Measurements from ENCODE around the gene SARS1.
A peak's percentile ranks its signal among the peaks of the same experiment; 100 is the strongest.
"Not testable (repeated sequence)": the region's sequence is repeated elsewhere in the genome, so short reads cannot be mapped to it uniquely, and the experiment has no call there.

The SARS1 gene, protein sequence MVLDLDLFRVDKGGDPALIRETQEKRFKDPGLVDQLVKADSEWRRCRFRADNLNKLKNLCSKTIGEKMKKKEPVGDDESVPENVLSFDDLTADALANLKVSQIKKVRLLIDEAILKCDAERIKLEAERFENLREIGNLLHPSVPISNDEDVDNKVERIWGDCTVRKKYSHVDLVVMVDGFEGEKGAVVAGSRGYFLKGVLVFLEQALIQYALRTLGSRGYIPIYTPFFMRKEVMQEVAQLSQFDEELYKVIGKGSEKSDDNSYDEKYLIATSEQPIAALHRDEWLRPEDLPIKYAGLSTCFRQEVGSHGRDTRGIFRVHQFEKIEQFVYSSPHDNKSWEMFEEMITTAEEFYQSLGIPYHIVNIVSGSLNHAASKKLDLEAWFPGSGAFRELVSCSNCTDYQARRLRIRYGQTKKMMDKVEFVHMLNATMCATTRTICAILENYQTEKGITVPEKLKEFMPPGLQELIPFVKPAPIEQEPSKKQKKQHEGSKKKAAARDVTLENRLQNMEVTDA

DNA sequence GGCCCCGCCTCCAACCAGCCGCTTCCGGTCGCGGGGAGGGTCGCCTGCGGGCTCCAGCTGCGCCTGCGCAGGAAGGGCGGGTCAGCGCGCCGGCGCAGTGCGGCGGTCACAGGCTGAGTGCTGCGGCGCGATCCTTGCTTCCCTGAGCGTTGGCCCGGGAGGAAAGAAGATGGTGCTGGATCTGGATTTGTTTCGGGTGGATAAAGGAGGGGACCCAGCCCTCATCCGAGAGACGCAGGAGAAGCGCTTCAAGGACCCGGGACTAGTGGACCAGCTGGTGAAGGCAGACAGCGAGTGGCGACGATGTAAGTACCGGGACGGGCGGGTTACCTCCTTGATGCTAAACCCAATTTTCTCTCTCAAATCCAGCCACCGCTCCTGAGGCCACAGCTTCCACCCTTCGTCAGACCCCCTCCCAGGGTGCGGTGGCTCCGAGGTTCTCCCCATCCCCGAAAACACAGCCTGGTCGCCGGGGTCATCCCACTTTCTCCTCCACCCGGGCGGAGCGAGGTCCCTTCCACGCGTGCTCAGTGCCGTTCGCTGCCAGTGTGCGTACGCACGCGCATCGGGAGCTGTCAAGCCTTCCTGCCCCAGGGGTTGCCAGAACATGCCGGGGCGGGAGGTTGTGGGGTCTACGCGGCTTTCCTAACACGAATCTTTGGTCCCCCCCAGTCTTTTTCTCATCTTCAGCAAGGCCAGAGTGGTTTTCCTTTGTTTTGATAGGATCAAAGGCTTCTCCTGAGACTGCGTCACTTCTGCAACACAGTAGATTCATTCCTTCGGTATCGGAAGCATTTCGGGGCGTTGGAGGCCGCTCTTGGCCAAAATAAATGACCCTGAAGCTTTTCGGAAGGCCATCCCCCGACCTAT is at the start of gene SARS1:
TSS of gene SARS1 (plus strand) at position 95 of the 870 bp plus-strand sequence. CDS start at position 170, 75 bp downstream.
- DNase-seq, result peak; percentile 81 to 97 (median 88)

DNA sequence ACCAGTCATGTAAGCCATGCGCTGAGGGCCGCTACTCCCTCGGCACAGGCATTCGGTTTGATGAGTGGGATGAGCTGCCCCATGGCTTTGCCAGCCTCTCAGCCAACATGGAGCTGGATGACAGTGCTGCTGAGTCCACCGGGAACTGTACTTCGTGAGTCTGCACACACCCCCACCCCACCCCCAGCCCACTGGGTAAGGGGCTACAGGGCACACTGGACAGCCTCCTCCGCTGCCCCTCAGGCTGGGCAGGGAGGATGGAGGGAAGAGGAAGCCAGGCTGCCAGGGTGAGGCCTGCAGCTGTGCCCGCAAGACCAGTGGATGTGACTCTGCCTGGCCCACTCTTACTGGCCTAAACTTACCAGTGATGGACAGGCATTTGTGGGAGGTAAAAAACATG is 49.2 kb upstream of the SARS1 start:
- no peak for DNase-seq

DNA sequence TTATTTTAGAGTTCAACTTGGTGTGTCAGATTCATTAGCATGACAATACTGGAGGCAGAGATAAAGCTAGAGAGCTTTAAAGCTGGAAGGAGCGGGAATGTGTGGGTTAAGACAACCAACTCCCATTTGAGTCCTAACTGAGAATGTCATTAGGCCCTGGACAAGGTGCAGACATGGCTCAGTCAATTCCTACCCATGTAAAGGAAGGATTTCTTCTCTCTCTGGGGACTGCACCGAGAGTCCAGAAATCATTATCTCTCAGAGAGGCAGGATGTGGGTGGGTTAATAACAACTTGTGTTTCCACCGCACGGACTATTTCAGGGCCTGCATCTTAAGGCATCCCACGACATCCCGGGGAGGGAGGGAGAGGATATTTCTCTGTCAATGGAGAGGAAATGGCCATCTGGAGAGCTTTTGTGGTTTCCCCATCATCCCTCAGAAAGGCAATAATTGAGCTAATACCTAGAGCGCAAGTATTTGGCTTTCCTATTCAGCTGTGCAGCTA is 46.7 kb upstream of the SARS1 start:
- no peak for DNase-seq

- no peak for DNase-seq
Measured at GRCh38 chr1:109170035-109170764, 43.5 kb upstream of the SARS1 start.

GRCh38 chr1:109171646-109172045 is 42.1 kb upstream of the SARS1 start:
- DNase-seq, result no peak

DNA sequence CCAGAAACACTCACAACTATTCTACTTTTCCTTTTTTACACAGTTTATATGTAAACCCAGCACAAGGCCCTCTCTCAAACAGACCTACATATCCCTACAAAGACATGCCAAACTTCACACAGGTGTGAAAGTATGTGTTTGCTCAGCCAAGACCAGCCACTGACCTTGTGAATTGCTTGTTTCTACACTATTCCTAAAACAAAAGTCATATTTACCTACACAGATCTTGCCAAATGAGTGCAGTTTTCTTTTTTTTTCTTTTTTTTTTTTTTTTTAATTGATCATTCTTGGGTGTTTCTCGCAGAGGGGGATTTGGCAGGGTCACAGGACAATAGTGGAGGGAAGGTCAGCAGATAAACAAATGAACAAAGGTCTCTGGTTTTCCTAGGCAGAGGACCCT is 37.4 kb upstream of the SARS1 start:
- not testable (repeated sequence) for DNase-seq

DNA sequence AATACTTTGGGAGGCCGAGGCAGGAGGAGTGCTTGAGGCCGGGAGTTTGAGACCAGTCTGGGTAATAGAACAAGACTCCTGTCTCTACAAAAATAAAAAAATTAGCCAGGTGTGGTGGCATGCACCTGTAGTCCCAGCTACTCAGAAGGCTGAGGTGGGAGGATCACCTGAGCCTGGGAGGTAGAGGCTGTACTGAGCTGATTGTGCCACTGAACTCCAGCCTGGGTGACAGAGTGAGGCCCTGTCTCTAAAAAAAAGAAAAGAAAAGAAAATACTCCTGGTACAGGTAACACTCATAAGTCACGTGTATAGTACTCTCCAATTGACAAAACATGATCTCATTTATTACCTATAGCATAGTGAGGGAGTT is 33.0 kb upstream of the SARS1 start:
- not testable (repeated sequence) for DNase-seq

DNA sequence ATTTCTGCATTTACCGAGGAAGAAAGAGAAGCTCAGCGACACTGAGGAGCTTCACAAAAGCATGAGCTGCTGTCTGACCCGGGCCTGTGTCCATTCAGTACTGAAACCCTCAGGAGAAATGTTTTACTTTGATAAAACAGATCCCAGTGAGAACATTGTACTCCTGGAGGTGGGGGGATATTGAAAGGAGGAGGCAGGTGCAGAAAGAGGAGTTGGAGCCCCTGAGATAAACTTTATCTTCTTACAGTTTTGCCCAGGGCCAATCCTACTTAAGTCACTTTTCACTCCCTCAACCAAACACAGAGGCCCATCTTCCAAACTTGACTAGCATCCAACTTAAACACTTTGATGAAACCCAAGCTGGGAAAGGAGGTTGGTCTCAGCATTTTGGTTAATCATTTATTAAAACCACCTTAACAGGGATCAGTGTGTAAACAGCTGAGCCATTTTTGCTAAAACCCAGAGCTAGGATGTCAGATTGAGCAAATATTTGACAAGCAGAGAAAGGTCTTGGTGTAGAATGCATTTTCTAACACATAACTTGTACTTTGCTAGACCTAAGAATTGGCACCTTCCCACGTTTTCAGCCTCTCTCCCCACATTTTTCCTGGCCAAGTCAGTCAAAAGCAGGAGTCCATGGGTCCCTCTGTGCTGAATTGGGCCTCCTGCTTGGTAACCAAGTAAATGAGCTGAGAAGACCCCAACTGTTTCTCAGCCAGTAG is 32.5 kb upstream of the SARS1 start:
- DNase-seq, result no peak

- no peak for DNase-seq
Measured at GRCh38 chr1:109181807-109182163, 31.9 kb upstream of the SARS1 start.

GRCh38 chr1:109183058-109183738 is 30.5 kb upstream of the SARS1 start:
- no peak for DNase-seq

DNA sequence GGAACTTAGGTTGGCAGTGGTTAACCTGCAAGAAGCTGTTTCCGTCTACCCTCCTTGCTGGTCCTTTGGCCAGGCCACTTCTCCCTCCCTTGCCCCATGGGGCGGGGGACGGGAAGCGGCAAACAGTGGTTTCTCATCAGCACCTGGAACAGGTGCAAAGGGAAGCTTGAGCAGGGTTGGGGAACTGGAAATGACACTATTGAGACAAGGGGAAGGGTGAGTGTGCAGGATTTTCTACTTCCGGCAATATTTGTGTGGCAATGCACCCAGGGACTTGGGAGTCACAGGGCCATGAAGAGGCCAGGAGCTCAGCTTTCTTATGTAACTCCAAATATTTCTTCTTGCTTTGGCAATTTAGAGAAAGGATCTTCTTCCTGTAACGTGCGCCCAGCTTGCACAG is 29.0 kb upstream of the SARS1 start:
- DNase-seq, result no peak

- no peak for DNase-seq
Measured at GRCh38 chr1:109185357-109185756, 28.4 kb upstream of the SARS1 start.

- DNase-seq, result no peak
Measured at GRCh38 chr1:109185990-109186732, 27.6 kb upstream of the SARS1 start.

DNA sequence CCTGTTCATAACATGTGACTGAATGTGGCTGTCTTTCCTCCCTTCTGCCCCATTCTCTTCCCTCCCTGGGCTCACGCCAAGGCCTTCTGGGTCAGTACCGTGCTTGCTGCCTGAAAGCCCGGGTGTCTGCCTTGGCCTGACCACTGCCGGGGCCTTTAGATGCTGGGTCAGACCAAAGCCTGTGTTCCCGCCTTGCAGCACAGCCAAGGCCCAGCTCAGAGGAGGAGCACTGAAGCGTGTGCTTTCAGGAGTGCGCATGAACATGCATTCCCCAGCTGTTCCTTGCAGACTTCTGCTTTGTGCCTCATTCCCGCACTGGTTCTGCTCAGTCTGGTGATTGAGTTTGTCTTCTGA is 27.0 kb upstream of the SARS1 start:
- DNase-seq, result no peak

DNA sequence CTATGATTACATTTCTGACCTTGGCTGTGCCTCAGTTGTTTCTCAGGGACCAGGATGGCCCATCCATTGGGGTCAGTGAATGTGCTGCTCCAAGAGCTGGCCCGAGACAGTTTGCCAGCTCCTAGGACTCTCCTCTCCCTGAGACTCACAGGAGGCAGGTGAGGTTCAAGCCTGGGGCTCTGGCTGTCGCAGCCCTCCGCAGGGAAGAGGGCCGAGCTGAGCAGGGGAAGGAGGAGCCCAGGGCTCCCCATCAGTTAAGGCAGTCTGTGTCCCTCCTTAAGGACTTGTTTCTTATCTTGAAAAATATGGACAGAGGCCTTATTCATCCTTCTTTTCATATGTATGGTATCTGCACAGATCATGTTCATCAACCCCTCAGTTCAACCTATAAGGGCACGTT is 26.6 kb upstream of the SARS1 start:
- no peak for DNase-seq

- DNase-seq, result no peak
Measured at GRCh38 chr1:109188200-109188599, 25.5 kb upstream of the SARS1 start.

DNA sequence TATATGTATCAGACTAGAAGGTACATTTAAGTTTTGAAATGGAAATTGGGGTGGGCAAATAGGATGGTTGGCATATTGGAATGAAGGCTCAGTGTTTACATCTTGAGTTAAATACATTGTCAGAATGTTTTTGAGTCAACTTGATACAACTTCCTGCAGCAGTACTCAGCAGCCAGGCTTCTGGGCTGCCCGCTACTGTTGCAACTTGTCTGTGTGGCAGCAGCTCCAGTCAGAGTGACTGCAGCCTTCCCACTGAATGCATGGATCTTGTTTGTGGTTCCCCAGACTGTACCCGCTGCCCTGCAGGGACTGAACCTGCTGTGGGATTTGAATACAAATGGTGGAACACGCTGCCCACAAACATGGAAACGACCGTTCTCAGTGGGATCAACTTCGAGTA is 24.9 kb upstream of the SARS1 start:
- DNase-seq, result no peak

DNA sequence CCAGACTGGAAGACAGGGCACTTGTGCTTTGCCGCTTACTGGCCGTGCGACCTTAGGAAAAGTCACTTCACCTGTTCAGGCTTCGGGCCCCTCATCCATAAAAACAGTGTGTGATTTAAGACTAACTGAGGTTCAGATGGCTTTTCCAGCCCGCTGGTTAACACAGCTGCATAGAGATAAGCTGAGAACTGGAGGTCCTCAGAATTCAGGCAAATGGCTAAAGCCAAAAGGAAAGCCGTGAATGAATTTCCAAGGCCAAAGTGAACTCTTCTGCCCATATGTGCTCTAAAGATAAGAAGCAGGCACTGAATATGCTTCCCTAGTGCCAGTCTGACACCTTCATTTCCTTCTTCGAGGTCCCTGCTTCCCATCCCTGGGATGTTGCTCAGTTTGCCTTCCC is 23.5 kb upstream of the SARS1 start:
- no peak for DNase-seq

GRCh38 chr1:109191377-109191776 is 22.3 kb upstream of the SARS1 start:
- DNase-seq, result no peak

GRCh38 chr1:109191891-109192290 is 21.8 kb upstream of the SARS1 start:
- DNase-seq, result no peak

- DNase-seq, result no peak
Measured at GRCh38 chr1:109192433-109192832, 21.3 kb upstream of the SARS1 start.

All from stimulated activated naive CD4-positive, alpha-beta T cell (primary cell).